Endothelial cell of umbilical vein (primary cell): ENCODE results near the gene WDR48.

Source experiments
- CTCF ChIP-seq, 2 donors: IDR thresholded peaks; 1 replicate in 1 of 2; 2 replicates in 1 of 2; pipeline ENCODE4 v1.5.1; 2011; ENCODE audit warnings: low read length in 2 of 2, mild to moderate bottlenecking in 2 of 2, moderate library complexity in 2 of 2, control low read depth in 1 of 2, inconsistent platforms in 1 of 2, low read depth in 1 of 2; ENCODE audit not compliant: insufficient read depth in 1 of 2; ENCODE audit errors: extremely low read depth in 1 of 2
- EZH2 ChIP-seq: IDR thresholded peaks from 2 replicates; pipeline ENCODE4 v1.6.1; 2012; ENCODE audit warnings: borderline replicate concordance, low read depth, mild to moderate bottlenecking, moderate library complexity, low read length, inconsistent platforms; ENCODE audit not compliant: severe bottlenecking
- FOS ChIP-seq: IDR thresholded peaks from 2 replicates; pipeline ENCODE4 v1.6.1; 2011; ENCODE audit warnings: mild to moderate bottlenecking, low read length, moderate library complexity, borderline replicate concordance; ENCODE audit not compliant: insufficient read depth
- GATA2 ChIP-seq: IDR thresholded peaks from 2 replicates; pipeline ENCODE4 v1.7.0; 2011; ENCODE audit warnings: low read depth, mild to moderate bottlenecking, moderate library complexity, mixed read lengths, low read length; ENCODE audit not compliant: insufficient read length, insufficient read depth
- JUN ChIP-seq: IDR thresholded peaks from 2 replicates; pipeline ENCODE4 v1.6.1; 2011; ENCODE audit warnings: borderline replicate concordance, low read depth; ENCODE audit not compliant: insufficient read length, insufficient read depth
- MAX ChIP-seq: IDR thresholded peaks from 2 replicates; pipeline ENCODE4 v1.6.1; 2011; ENCODE audit not compliant: insufficient read depth, insufficient read length
- MYC ChIP-seq: IDR thresholded peaks from one replicate; pipeline ENCODE4 v1.6.1; 2011; ENCODE audit warnings: mild to moderate bottlenecking, low read depth, low read length
- POLR2A ChIP-seq: IDR thresholded peaks from 2 replicates; pipeline ENCODE4 v1.6.1; 2012; ENCODE audit warnings: low read depth, mild to moderate bottlenecking, control low read depth, low read length
- POLR2AphosphoS5 ChIP-seq: IDR thresholded peaks from 2 replicates; pipeline ENCODE4 v1.6.1; 2012; ENCODE audit warnings: low read depth, mild to moderate bottlenecking, control low read depth, low read length, moderate library complexity; ENCODE audit not compliant: insufficient read depth

DNA sequence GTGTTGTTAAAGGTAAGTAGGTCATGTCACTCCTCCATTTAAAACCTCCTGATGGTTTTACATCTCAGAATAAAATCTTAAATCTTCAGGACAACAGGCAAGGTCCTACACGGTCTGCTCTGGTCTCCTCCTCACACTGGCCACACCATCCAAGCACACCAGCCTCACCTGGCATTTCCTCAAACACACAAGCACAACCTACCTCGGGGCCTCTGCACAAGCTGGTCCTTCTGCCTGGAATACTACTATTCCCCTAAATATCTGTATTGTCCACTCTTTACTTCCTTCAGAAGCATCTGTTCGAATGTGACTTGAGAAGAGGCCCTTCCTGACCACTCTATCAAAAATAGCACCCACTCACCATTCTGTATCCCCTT, 53.9 kb downstream of the WDR48 start:
- TF ChIP-seq CTCF (IDR thresholded peaks at IDR 0.05; ENCODE audit: extremely low read depth in 1 of 2, insufficient read depth in 1 of 2, low read depth in 1 of 2, low read length in 2 of 2) (no peak), POLR2A (no peak), JUN (no peak), EZH2 (no peak), POLR2AphosphoS5 (no peak), MAX (no peak), FOS (no peak), MYC (no peak), GATA2 (no peak)
